Measurements from ENCODE around the gene PDPK1. TPM values are rescaled to one million over a fixed set of nuclear protein-coding genes. Genes with fewer than 3 reads are reported as not detected.

The PDPK1 gene
- total and polyA plus RNA-seq, 8 donors, result 36.5 to 64.8 (median 44.4) TPM

GRCh38 chr16:2519711-2520080 is 18.1 kb upstream of the PDPK1 start:
- Histone ChIP-seq H3K4me1 (peaks cover 46 to 81% of the 10 kb centered on the region in 2 donors), H3K9me3 (no peaks in the 10 kb centered on the region), H3K27me3 (no peaks in the 10 kb centered on the region), H3K27ac (peak overlapping the region; percentile 79 to 99), H3K4me3 (peak overlapping the region in 1 of 2 donors; percentile 68), H3K36me3 (peaks cover 0 to 55% of the 10 kb centered on the region in 2 donors)
- ATAC-seq, result no peak
- intact Hi-C loops (cut with DNase I), result no loop called here
- DNase-seq, result peak in 1 of 4 donors; percentile 83
- TF ChIP-seq CTCF (IDR thresholded peaks at IDR 0.05), result no peak

- Histone ChIP-seq H3K4me1 (peaks cover 43 to 80% of the 10 kb centered on the region in 2 donors), H3K27me3 (no peaks in the 10 kb centered on the region), H3K36me3 (peaks cover 0 to 61% of the 10 kb centered on the region in 2 donors), H3K4me3 (peak within 1 kb of the TSS; percentile 49 to 68), H3K9me3 (no peaks in the 10 kb centered on the region), H3K27ac (peak within 1 kb of the TSS; percentile 79 to 99)
- TF ChIP-seq CTCF (IDR thresholded peaks at IDR 0.05), result no peak
- ATAC-seq (peak; percentile 68), DNase-seq (peak; percentile 79 to 95 (median 92))
- intact Hi-C loops (cut with DNase I), result no loop called here
Measured at GRCh38 chr16:2520097-2520783, 17.6 kb upstream of the PDPK1 start, which contains the start of gene AMDHD2. Gene AMDHD2 (plus strand): TSS chr16:2520371. CDS start chr16:2520459, 88 bp downstream.

- Histone ChIP-seq H3K4me1 (peaks cover 37 to 78% of the 10 kb centered on the region in 2 donors), H3K36me3 (peaks cover 0 to 67% of the 10 kb centered on the region in 2 donors)
- peak in 1 of 4 donors; percentile 89 for DNase-seq
Measured at GRCh38 chr16:2520784-2521531, 16.9 kb upstream of the PDPK1 start.

GRCh38 chr16:2523801-2524231 is 14.0 kb upstream of the PDPK1 start:
- H3K27ac ChIP-seq, result no peak overlapping the region
- no peak for TF ChIP-seq CTCF (IDR thresholded peaks at IDR 0.05)
- intact Hi-C loops (cut with DNase I), result no loop called here
- no peaks in the 10 kb centered on the region for H3K27me3 ChIP-seq
- peaks cover 0 to 86% of the 10 kb centered on the region in 2 donors for H3K36me3 ChIP-seq
- no peaks in the 10 kb centered on the region for H3K9me3 ChIP-seq
- DNase-seq (peak in 1 of 4 donors; percentile 31), ATAC-seq (no peak)
- peaks cover 12 to 54% of the 10 kb centered on the region in 2 donors for H3K4me1 ChIP-seq
- H3K4me3 ChIP-seq, result no peak overlapping the region

More at GRCh38 chr16:2520784-2521531, 16.9 kb upstream of the PDPK1 start:
- intact Hi-C loops (cut with DNase I), result no loop called here
- peak; percentile 9 for ATAC-seq
- no peaks in the 10 kb centered on the region for H3K27me3 ChIP-seq
- no peak for TF ChIP-seq CTCF (IDR thresholded peaks at IDR 0.05)
- H3K9me3 ChIP-seq, result no peaks in the 10 kb centered on the region
- H3K4me3 ChIP-seq, result peak overlapping the region; percentile 49 to 68
- H3K27ac ChIP-seq, result peak overlapping the region; percentile 79 to 99

All from left lung (tissue), 10 donors.